ENCODE measurements around the gene CD101.

Gene CD101

GRCh38 chr1:117067533-117068370, 66.2 kb downstream of the CD101 start:
- Histone ChIP-seq H3K27ac (replicated peaks; ENCODE audit: low read length) (no peak overlapping the region), H2AFZ (ENCODE audit: low read length) (no peak overlapping the region), H3K23ac (ENCODE audit: low read depth, low read length, poor library complexity) (no peak overlapping the region), H2AK5ac (ENCODE audit: low read depth, low read length) (no peak overlapping the region), H2BK15ac (ENCODE audit: low read length) (no peak overlapping the region), H3K9ac (ENCODE audit: low read depth, low read length, poor library complexity) (no peak overlapping the region), H3K4me1 (ENCODE audit: control insufficient read depth in 2 of 2, insufficient read depth in 1 of 2, low read depth in 1 of 2, low read length in 2 of 2) (no peaks in the 10 kb centered on the region), H2BK12ac (ENCODE audit: low read length) (no peak overlapping the region), H3K79me1 (ENCODE audit: low read depth, low read length) (peaks cover 2% of the 10 kb centered on the region), H3K9me3 (replicated peaks in 1 of 2; ENCODE audit: control insufficient read depth in 2 of 2, insufficient read depth in 1 of 2, low read depth in 1 of 2, low read length in 2 of 2) (peaks cover 0 to 2% of the 10 kb centered on the region in 2 donors), H3K4me2 (ENCODE audit: insufficient read depth, low read length, poor library complexity, severe bottlenecking) (no peak overlapping the region), H3K27me3 (ENCODE audit: control insufficient read depth in 3 of 3, insufficient read depth in 3 of 3, low read depth in 1 of 3, low read length in 3 of 3) (no peaks in the 10 kb centered on the region), H3K36me3 (replicated peaks in 1 of 2; ENCODE audit: control insufficient read depth in 2 of 2, insufficient read depth in 2 of 2, low read length in 2 of 2) (peaks cover 6 to 67% of the 10 kb centered on the region in 2 donors), H3K4ac (ENCODE audit: low read length) (no peak overlapping the region), H4K91ac (ENCODE audit: low read depth, low read length, poor library complexity) (no peak overlapping the region), H4K8ac (ENCODE audit: low read depth, low read length) (no peak overlapping the region), H2BK5ac (ENCODE audit: low read length) (no peak overlapping the region), H2BK120ac (ENCODE audit: low read depth, low read length) (no peak overlapping the region), H3K4me3 (ENCODE audit: low read length in 2 of 2) (no peak overlapping the region), H3K18ac (ENCODE audit: low read length) (no peak overlapping the region), H3K14ac (ENCODE audit: low read length) (no peak overlapping the region)
- WGBS, 2 donors (ENCODE audit: extremely low coverage in 2 of 2, insufficient read length in 2 of 2, insufficient replicate concordance in 1 of 2) = no CpG with 5 or more reads among the region's 6 CpGs
- peak; percentile 49 for DNase-seq (ENCODE audit: low spot score)

- H3K36me3 ChIP-seq (replicated peaks in 1 of 2; ENCODE audit: control insufficient read depth in 2 of 2, insufficient read depth in 2 of 2, low read length in 2 of 2) = peaks cover 6 to 64% of the 10 kb centered on the region in 2 donors
- H3K4me1 ChIP-seq (ENCODE audit: control insufficient read depth in 2 of 2, insufficient read depth in 1 of 2, low read depth in 1 of 2, low read length in 2 of 2) = no peaks in the 10 kb centered on the region
- no peak overlapping the region for H4K8ac ChIP-seq (ENCODE audit: low read depth, low read length)
- H2BK120ac ChIP-seq (ENCODE audit: low read depth, low read length) = no peak overlapping the region
- no peak overlapping the region for H2BK15ac ChIP-seq (ENCODE audit: low read length)
- H3K9ac ChIP-seq (ENCODE audit: low read depth, low read length, poor library complexity) = no peak overlapping the region
- peaks cover 0 to 2% of the 10 kb centered on the region in 2 donors for H3K9me3 ChIP-seq (replicated peaks in 1 of 2; ENCODE audit: control insufficient read depth in 2 of 2, insufficient read depth in 1 of 2, low read depth in 1 of 2, low read length in 2 of 2)
- H3K4me2 ChIP-seq (ENCODE audit: insufficient read depth, low read length, poor library complexity, severe bottlenecking) = no peak overlapping the region
- no CpG with 5 or more reads among the region's 5 CpGs for WGBS, 2 donors (ENCODE audit: extremely low coverage in 2 of 2, insufficient read length in 2 of 2, insufficient replicate concordance in 1 of 2)
- H3K4me3 ChIP-seq (ENCODE audit: low read length in 2 of 2) = no peak overlapping the region
- no peak overlapping the region for H2BK5ac ChIP-seq (ENCODE audit: low read length)
- H3K14ac ChIP-seq (ENCODE audit: low read length) = no peak overlapping the region
- no peak overlapping the region for H3K4ac ChIP-seq (ENCODE audit: low read length)
- H2AK5ac ChIP-seq (ENCODE audit: low read depth, low read length) = no peak overlapping the region
- no peak overlapping the region for H4K91ac ChIP-seq (ENCODE audit: low read depth, low read length, poor library complexity)
- no peak overlapping the region for H3K27ac ChIP-seq (replicated peaks; ENCODE audit: low read length)
- no peak overlapping the region for H2AFZ ChIP-seq (ENCODE audit: low read length)
- no peak overlapping the region for H3K23ac ChIP-seq (ENCODE audit: low read depth, low read length, poor library complexity)
- H3K18ac ChIP-seq (ENCODE audit: low read length) = no peak overlapping the region
- H3K27me3 ChIP-seq (ENCODE audit: control insufficient read depth in 3 of 3, insufficient read depth in 3 of 3, low read depth in 1 of 3, low read length in 3 of 3) = no peaks in the 10 kb centered on the region
- no peak overlapping the region for H2BK12ac ChIP-seq (ENCODE audit: low read length)
- DNase-seq (ENCODE audit: low spot score) = no peak
- H3K79me1 ChIP-seq (ENCODE audit: low read depth, low read length) = peaks cover 2% of the 10 kb centered on the region
Measured at GRCh38 chr1:117068580-117068979, 67.0 kb downstream of the CD101 start.

GRCh38 chr1:117069220-117069844, 67.8 kb downstream of the CD101 start:
- WGBS, 2 donors (ENCODE audit: extremely low coverage in 2 of 2, insufficient read length in 2 of 2, insufficient replicate concordance in 1 of 2) = no CpG with 5 or more reads among the region's 4 CpGs
- no peak overlapping the region for H2BK120ac ChIP-seq (ENCODE audit: low read depth, low read length)
- no peak overlapping the region for H3K18ac ChIP-seq (ENCODE audit: low read length)
- no peak overlapping the region for H2BK15ac ChIP-seq (ENCODE audit: low read length)
- no peak overlapping the region for H2AK5ac ChIP-seq (ENCODE audit: low read depth, low read length)
- no peak overlapping the region for H2BK12ac ChIP-seq (ENCODE audit: low read length)
- no peak overlapping the region for H3K4me2 ChIP-seq (ENCODE audit: insufficient read depth, low read length, poor library complexity, severe bottlenecking)
- no peak overlapping the region for H3K9ac ChIP-seq (ENCODE audit: low read depth, low read length, poor library complexity)
- DNase-seq (ENCODE audit: low spot score) = no peak
- peaks cover 0 to 2% of the 10 kb centered on the region in 2 donors for H3K9me3 ChIP-seq (replicated peaks in 1 of 2; ENCODE audit: control insufficient read depth in 2 of 2, insufficient read depth in 1 of 2, low read depth in 1 of 2, low read length in 2 of 2)
- no peak overlapping the region for H4K8ac ChIP-seq (ENCODE audit: low read depth, low read length)
- H3K23ac ChIP-seq (ENCODE audit: low read depth, low read length, poor library complexity) = no peak overlapping the region
- no peak overlapping the region for H3K4ac ChIP-seq (ENCODE audit: low read length)
- no peak overlapping the region for H2AFZ ChIP-seq (ENCODE audit: low read length)
- H3K27me3 ChIP-seq (ENCODE audit: control insufficient read depth in 3 of 3, insufficient read depth in 3 of 3, low read depth in 1 of 3, low read length in 3 of 3) = no peaks in the 10 kb centered on the region
- H3K4me1 ChIP-seq (ENCODE audit: control insufficient read depth in 2 of 2, insufficient read depth in 1 of 2, low read depth in 1 of 2, low read length in 2 of 2) = no peaks in the 10 kb centered on the region
- H3K27ac ChIP-seq (replicated peaks; ENCODE audit: low read length) = no peak overlapping the region
- H3K14ac ChIP-seq (ENCODE audit: low read length) = no peak overlapping the region
- H4K91ac ChIP-seq (ENCODE audit: low read depth, low read length, poor library complexity) = no peak overlapping the region
- peaks cover 6 to 67% of the 10 kb centered on the region in 2 donors for H3K36me3 ChIP-seq (replicated peaks in 1 of 2; ENCODE audit: control insufficient read depth in 2 of 2, insufficient read depth in 2 of 2, low read length in 2 of 2)
- peaks cover 2% of the 10 kb centered on the region for H3K79me1 ChIP-seq (ENCODE audit: low read depth, low read length)
- H2BK5ac ChIP-seq (ENCODE audit: low read length) = no peak overlapping the region
- no peak overlapping the region for H3K4me3 ChIP-seq (ENCODE audit: low read length in 2 of 2)

GRCh38 chr1:117070124-117070523, 68.6 kb downstream of the CD101 start:
- H3K4me1 ChIP-seq (ENCODE audit: control insufficient read depth in 2 of 2, insufficient read depth in 1 of 2, low read depth in 1 of 2, low read length in 2 of 2) = no peaks in the 10 kb centered on the region
- no peak overlapping the region for H2BK12ac ChIP-seq (ENCODE audit: low read length)
- peaks cover 8 to 67% of the 10 kb centered on the region in 2 donors for H3K36me3 ChIP-seq (replicated peaks in 1 of 2; ENCODE audit: control insufficient read depth in 2 of 2, insufficient read depth in 2 of 2, low read length in 2 of 2)
- WGBS, 2 donors (ENCODE audit: extremely low coverage in 2 of 2, insufficient read length in 2 of 2, insufficient replicate concordance in 1 of 2) = no CpG with 5 or more reads among the region's 2 CpGs
- H3K18ac ChIP-seq (ENCODE audit: low read length) = no peak overlapping the region
- no peak overlapping the region for H3K14ac ChIP-seq (ENCODE audit: low read length)
- H2AK5ac ChIP-seq (ENCODE audit: low read depth, low read length) = no peak overlapping the region
- no peak overlapping the region for H3K4ac ChIP-seq (ENCODE audit: low read length)
- no peak overlapping the region for H4K91ac ChIP-seq (ENCODE audit: low read depth, low read length, poor library complexity)
- H2BK5ac ChIP-seq (ENCODE audit: low read length) = no peak overlapping the region
- no peak overlapping the region for H2BK15ac ChIP-seq (ENCODE audit: low read length)
- H3K79me1 ChIP-seq (ENCODE audit: low read depth, low read length) = peaks cover 2% of the 10 kb centered on the region
- H3K4me3 ChIP-seq (ENCODE audit: low read length in 2 of 2) = no peak overlapping the region
- no peak for DNase-seq (ENCODE audit: low spot score)
- no peak overlapping the region for H3K27ac ChIP-seq (replicated peaks; ENCODE audit: low read length)
- no peak overlapping the region for H3K4me2 ChIP-seq (ENCODE audit: insufficient read depth, low read length, poor library complexity, severe bottlenecking)
- no peak overlapping the region for H3K23ac ChIP-seq (ENCODE audit: low read depth, low read length, poor library complexity)
- H4K8ac ChIP-seq (ENCODE audit: low read depth, low read length) = no peak overlapping the region
- H3K9ac ChIP-seq (ENCODE audit: low read depth, low read length, poor library complexity) = no peak overlapping the region
- H3K9me3 ChIP-seq (replicated peaks in 1 of 2; ENCODE audit: control insufficient read depth in 2 of 2, insufficient read depth in 1 of 2, low read depth in 1 of 2, low read length in 2 of 2) = peaks cover 0 to 2% of the 10 kb centered on the region in 2 donors
- H3K27me3 ChIP-seq (ENCODE audit: control insufficient read depth in 3 of 3, insufficient read depth in 3 of 3, low read depth in 1 of 3, low read length in 3 of 3) = no peaks in the 10 kb centered on the region
- no peak overlapping the region for H2BK120ac ChIP-seq (ENCODE audit: low read depth, low read length)
- no peak overlapping the region for H2AFZ ChIP-seq (ENCODE audit: low read length)

Data from neuronal stem cell (in vitro differentiated cells).